Hindlimb muscle (tissue), 1 donor: ENCODE results near the gene FMNL3. TPM values are rescaled to one million over a fixed set of nuclear protein-coding genes. Genes with fewer than 3 reads are reported as not detected.
"Not testable (repeated sequence)": the region's sequence is repeated elsewhere in the genome, so short reads cannot be mapped to it uniquely, and the experiment has no call there.

Experiments
- DNase-seq: peaks from one replicate; pipeline ENCODE4 v3.0.0-alpha.2; 2013
- polyA plus RNA-seq: library from polyadenylated mRNA; unstranded; fragments of 120-200 nt; gene quantifications from one replicate; pipeline ENCODE4 v1.2.1, GENCODE V29; 2013; ENCODE audit not compliant: insufficient read length

Gene FMNL3
- polyA plus RNA-seq, 1 donor = 26.2 TPM

GRCh38 chr12:49631336-49631907 lies 75.8 kb downstream of the FMNL3 start:
- no peak for DNase-seq

- no peak for DNase-seq
Observed at GRCh38 chr12:49627752-49628360, 79.3 kb downstream of the FMNL3 start.

DNA sequence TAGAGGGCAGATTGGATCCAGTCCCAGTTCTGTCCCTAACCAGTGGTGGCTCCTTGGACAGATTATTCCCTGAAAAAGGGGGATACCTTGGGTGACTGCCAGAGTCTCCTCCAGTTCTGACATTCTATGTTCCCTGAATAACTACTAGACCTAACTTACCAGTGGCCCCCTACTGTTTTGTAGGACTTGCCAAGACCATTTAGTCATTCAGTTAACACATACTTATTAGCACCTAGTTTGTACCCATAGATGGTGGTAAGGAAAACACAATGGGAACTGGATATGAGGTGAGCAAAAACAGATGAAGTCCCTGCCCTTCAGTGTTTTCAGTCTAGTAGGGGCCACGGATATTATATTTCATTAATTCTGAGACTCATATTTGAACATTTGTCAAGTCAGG lies 80.4 kb downstream of the FMNL3 start:
- DNase-seq = no peak

DNA sequence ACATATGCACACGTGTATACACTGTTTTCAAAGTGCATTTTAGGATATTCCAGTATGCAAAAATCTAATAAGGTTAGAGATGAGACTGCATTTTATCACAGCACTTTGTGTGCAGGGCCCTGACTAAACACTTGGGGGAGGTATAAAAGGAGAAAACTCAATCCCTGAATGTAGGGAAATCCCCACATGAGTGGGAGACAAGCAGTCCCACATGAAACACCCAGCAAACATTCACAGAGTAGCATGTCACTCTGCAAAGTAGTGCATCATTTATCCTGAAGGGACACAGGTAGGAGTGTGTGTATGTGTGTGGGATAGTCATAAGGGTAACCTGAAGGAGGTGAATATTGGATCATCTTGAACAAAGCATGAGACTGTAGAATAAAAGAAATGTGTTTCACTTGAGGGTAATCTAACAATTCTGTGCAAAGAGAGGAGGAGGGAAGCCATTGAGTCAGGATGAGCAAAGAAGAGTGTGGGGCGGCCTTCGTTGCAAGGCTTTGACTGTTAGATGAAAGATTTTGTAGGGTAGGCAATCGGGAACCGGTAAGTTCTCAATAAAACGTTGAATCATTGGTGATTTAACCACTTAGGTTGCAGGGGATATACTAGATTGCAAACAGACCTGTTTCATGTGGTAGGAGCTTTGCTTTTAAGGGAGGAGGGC lies 80.9 kb downstream of the FMNL3 start:
- no peak for DNase-seq

DNA sequence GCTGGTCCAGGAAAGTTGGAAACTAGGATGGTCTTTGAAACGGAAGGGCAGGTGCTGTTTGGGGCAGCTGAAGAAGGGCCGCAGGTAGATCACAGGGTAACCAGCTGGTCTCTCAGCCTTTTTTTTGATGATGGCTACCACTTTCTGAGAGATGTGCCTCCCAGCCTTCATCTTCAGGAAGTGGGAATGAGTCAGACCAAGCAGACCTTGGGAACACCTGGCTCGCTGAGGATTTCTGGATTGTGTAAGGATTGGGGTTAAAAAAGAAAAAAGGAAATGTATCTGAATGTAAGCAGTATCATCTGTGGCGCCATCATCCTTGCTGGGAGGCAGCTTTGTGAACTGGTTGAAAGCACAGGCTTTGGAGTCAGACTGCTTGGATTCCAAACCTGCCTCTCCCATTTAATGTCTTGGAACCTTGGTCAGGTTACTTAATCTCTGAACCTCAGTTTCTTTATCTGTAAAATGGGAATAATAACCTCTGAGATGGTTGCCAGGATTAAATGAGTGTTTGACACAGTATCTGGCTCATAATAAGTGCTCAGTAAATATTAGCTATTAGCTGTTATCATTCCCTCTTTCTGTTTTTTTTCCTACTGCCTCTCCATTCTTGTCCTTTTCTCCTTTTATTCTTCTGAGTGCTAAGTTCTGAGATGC lies 82.2 kb downstream of the FMNL3 start:
- DNase-seq = no peak

GRCh38 chr12:49623142-49623904 lies 83.9 kb downstream of the FMNL3 start, which contains the start of gene PRPF40B:
Gene PRPF40B, plus strand, starts transcription at chr12:49623561. Its CDS starts 30 bp downstream, at chr12:49623591.
- peak; percentile 86 for DNase-seq

DNA sequence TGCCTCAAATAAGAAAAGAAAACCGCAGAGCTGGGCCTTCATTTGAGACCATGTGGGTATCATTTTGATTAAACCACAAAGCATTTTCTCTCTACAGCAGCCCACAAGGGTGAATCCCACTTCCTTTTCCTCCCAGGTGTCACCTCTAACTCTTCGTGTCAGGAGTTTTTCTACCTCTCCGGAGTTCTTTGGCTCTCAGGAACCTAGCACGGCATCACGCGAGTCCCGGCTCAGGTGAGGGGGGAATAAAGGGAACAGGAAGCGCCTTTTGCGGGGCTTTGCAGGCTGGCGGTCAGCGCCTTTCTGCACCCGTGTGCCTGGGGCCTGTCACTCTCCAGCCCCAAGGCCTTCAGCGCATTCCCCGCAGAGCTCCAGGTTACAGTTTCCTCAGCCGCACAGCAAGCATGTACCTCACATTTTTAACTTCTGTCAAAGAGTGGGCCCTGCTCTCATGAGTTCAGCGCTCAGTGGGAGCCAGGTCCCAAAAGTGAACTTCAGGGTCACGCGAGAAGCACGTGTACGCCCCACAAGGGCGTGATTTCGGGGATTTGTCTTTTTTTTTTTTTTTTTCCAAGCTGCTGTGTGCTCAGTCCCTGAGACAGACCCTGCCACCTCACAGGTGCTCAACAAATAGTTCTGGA lies 84.6 kb downstream of the FMNL3 start:
- no peak for DNase-seq

DNA sequence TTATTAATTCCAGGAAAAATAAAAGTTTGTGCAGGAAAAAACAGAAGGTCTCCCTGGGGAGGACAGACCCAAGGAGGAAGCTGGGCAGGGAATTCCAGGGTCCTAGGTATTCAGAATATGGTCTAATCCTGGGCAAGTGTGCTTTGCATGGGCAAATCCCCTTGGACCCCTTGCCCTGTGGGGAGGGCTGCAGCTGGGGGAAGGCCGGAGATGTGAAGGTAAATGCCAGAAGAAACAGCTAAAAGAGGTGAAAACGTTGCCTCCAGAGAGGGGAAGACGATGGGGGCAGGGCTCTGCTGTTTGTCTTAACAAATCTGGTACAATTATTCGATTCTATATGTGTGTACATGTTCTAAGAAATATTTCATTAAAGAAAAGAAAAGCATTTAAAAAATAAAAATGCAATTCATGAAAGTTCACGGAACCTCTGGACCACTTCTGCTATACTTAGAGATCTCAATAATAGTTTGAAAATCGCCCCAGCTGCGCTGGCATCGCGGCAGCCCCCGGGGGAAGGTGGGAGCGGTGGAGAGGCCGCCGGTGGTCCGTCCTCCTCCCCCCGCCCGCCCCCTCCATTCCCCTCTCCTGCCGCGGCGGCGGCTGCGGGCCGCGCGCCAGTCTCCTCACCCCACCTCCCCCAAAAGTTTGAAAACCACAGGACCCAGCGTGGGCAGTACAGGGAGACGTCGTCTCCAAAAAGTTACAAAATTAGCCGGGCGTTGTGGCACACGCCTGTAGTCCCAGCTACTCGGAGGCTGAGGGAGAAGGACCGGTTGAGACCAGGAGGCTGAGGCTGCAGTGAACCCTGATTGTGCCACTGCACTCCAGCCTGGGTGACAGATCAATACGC lies 85.3 kb downstream of the FMNL3 start:
- no peak for DNase-seq

DNA sequence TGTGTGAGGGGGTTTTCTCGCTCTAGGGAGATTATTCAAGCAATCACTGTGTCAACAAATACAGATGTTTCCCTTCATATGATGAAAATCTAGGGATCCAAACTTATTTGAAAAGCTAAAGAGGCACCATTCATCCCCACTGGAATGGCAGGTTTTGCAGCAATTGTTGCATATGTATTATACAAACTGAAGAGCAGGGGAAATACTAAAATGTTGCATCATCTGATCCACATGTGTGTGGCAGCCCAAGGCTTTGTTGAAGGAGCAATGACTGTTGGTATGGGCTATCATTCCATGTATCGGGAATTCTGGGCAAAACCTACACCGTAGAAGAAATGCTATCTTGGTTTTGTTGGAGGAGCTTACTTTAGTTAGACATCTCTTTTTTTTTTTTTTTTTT lies 87.9 kb downstream of the FMNL3 start:
- no peak for DNase-seq

DNA sequence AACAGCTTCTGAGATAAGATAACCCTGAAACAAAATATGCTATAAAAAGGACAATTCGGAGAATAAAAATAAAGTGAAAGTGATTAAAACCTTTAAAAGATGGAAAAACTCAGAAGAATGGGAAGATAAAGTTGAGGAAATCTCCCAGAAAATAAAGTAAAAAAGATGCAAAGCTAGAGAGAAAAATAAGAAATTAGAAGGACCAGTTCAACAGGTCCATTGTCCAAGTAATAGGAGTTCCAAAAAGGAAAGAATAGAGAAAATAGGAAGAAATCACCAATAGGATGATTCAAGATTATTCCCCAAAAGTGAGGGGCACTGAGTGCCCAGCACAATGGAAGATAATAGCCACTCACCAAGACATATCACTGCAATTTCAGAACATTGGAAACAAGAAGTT lies 88.6 kb downstream of the FMNL3 start:
- DNase-seq = no peak

DNA sequence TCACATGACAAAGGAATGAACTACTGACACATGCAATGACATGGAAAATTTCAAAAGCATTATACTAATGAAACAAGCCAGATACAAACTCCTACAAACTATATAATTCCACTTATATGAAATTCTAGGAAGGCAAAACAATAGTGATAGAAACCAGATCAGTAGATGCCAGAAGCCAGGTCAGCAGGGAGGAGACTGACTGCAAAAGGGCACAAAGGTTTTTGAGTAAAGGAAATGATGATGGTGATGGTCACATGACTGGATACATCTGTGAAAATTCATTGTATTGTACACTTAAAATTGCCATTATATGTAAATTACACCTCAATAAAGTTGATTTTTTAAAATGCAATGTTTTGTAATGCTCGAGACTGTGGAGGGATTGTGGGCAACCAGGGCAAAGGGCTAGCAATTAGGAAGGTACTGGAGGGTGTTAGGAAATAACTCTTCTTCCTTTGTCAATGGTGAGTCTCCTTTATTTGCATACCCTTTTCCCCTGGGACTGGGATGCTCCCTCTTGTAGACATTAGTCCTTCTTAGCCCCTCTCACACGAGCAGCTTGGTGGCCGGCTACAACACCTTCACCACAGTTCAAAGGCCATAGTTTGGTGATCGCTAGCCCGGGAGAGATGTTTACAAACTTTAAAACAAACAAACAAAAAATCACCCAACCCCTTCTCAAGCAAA lies 90.5 kb downstream of the FMNL3 start:
- DNase-seq = no peak

GRCh38 chr12:49615725-49616124 lies 91.5 kb downstream of the FMNL3 start:
- no peak for DNase-seq

DNA sequence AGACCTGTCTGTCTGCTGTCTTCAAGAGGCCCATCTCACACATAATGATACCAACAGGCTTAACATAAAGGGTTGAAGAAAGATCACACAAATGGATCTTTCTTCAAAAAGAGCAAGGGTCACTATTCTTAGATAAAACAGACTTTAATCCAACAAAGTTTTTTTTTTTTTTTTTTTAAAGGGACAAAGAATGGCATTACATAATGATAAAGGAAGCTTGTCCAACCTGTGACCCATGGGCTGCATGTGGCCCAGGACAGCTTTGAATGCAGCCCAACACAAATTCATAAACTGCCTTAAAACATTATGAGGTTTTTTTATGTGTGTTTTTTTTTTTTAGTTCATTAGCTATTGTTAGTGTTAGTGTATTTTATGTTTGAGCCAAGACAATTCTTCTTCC lies 95.0 kb downstream of the FMNL3 start:
- no peak for DNase-seq

DNA sequence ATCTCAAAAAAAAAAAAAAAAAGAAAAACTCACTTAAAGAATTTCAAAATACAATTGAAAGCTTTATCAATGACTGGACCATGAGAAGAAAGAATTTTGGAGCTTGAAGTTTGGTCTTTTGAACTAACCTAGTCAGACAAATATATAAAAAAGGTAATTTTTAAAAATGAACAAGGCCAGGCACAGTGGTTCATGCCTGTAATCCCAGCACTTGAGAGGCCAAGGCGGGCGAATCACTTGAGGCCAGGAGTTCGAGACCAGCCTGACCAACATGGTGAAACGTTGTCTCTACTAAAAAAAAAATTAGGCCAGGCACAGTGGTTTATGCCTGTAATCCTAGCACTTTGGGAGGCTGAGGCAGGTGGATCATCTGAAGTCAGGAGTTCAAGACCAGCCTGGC lies 96.4 kb downstream of the FMNL3 start:
- not testable (repeated sequence) for DNase-seq

DNA sequence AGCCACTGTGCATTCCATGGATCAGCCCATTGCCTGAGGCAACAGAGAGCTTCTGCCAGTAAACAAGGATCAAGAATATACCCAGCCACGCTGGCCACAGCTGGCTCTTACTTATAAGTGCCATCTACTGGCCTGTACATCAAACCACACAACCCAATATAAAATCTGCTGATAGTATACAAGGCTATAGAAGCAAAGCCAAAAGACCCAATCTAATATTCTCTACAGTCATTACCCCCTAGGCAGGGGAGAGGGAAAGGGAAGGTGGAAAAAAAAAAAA lies 97.4 kb downstream of the FMNL3 start:
- no peak for DNase-seq

GRCh38 chr12:49609059-49609874 lies 97.9 kb downstream of the FMNL3 start:
- DNase-seq = no peak

DNA sequence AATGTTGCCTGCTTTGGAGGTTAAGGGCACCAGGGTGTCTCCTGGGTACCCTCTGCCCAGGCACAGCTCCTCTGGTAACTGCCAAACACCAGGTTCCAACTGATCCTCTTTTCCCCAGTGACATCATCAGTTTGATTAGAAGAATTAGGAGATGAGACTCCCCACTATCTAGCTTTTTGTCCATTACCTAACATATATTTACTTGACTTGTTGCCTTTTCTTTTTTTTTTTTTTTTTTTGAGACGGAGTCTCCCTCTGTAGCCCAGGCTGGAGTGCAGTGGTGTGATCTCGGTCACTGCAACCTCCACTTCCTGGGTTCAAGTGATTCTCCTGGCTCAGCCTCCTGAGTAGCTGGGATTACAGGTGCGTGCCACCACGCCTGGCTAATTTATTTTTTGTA lies 101.7 kb downstream of the FMNL3 start, which contains the start of gene FAM186B:
FAM186B (minus strand) TSS at position 101 of the 400 bp plus-strand sequence. CDS start 162 bp downstream, outside the sequence.
- not testable (repeated sequence) for DNase-seq

DNA sequence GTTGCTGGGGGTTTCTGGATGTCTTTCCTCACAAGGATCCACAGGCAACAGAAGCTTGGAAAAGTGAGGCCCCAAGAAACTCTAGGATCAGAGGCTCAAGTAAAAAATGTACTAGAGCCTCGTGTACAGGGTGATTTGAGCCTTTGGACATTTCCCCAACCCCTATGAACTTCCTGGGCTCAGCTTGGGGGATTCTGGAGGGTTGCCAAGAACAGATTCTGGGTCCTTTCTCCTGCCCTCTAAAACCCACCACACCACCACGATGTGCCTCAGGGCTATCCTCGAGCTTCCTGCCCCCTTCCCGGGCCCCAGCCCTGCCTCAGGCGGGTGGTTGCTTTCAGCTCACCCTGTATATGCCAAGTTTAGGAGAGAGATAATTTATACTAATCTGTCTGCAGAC lies 102.3 kb downstream of the FMNL3 start:
- DNase-seq = no peak

DNA sequence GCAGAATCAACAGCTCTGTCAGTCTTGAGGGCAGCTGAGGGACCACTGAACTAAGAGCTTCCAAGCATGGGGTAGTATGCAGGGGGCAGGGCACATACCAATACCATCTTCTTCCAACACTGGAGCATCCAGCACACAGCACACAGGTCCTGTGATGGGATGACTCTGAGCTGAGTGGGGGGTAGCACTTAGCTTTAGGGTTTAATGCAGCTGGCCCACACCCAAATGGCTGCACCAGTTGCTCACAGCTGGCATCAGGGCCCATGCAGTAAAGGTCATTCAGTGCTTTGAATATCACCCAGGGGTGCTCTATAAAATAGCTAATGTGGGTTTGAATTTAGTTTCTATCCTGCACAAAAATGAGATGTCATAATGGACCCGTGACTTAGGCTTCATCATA lies 103.5 kb downstream of the FMNL3 start:
- no peak for DNase-seq

GRCh38 chr12:49599961-49600360 lies 107.2 kb downstream of the FMNL3 start:
- DNase-seq = no peak
